Superior temporal gyrus (tissue), 1 donor: Measurements from ENCODE around the gene AP4S1.
"Not testable (repeated sequence)": the region's sequence is repeated elsewhere in the genome, so short reads cannot be mapped to it uniquely, and the experiment has no call there.

Experiments used
- DNase-seq: peaks from one replicate; pipeline ENCODE4 v3.0.0-alpha.2; 2016; ENCODE audit errors: extremely low spot score

AP4S1 gene

GRCh38 chr14:31085027-31085426 lies 59.6 kb downstream of the AP4S1 start:
- no peak for DNase-seq

GRCh38 chr14:31086466-31086865 lies 61.0 kb downstream of the AP4S1 start:
- not testable (repeated sequence) for DNase-seq

GRCh38 chr14:31090883-31091764 lies 65.7 kb downstream of the AP4S1 start:
- DNase-seq = no peak

GRCh38 chr14:31092160-31092708 lies 66.8 kb downstream of the AP4S1 start:
- DNase-seq = no peak

GRCh38 chr14:31093884-31094839 lies 68.7 kb downstream of the AP4S1 start:
- DNase-seq = not testable (repeated sequence)

GRCh38 chr14:31095817-31096216 lies 70.4 kb downstream of the AP4S1 start:
- DNase-seq = not testable (repeated sequence)

- no peak for DNase-seq
These were observed 70.8 kb downstream of the AP4S1 start for GRCh38 chr14:31096255-31096654.

GRCh38 chr14:31097081-31097480 lies 71.6 kb downstream of the AP4S1 start:
- no peak for DNase-seq

GRCh38 chr14:31106768-31107167 lies 81.3 kb downstream of the AP4S1 start:
- no peak for DNase-seq

- DNase-seq = no peak
These were observed 83.8 kb downstream of the AP4S1 start for GRCh38 chr14:31109257-31109656.

GRCh38 chr14:31110872-31111271 lies 85.4 kb downstream of the AP4S1 start:
- DNase-seq = no peak

- DNase-seq = no peak
These were observed 88.3 kb downstream of the AP4S1 start for GRCh38 chr14:31113794-31114193.

- no peak for DNase-seq
These were observed 93.4 kb downstream of the AP4S1 start for GRCh38 chr14:31118892-31119291.

GRCh38 chr14:31122098-31122611 lies 96.7 kb downstream of the AP4S1 start:
- no peak for DNase-seq

GRCh38 chr14:31122921-31123320 lies 97.5 kb downstream of the AP4S1 start:
- DNase-seq = no peak

GRCh38 chr14:31124197-31124596 lies 98.7 kb downstream of the AP4S1 start:
- no peak for DNase-seq

GRCh38 chr14:31125231-31125630 lies 99.8 kb downstream of the AP4S1 start:
- no peak for DNase-seq

- no peak for DNase-seq
These were observed 101.2 kb downstream of the AP4S1 start for GRCh38 chr14:31126680-31127079.

- no peak for DNase-seq
These were observed 102.2 kb downstream of the AP4S1 start for GRCh38 chr14:31127690-31128089.

- DNase-seq = no peak
These were observed 103.4 kb downstream of the AP4S1 start for GRCh38 chr14:31128601-31129526.

- no peak for DNase-seq
These were observed 107.7 kb downstream of the AP4S1 start for GRCh38 chr14:31133133-31133532.
